Right lobe of liver (tissue), 6 donors: ENCODE results near the gene DELE1. TPM values are rescaled to one million over a fixed set of nuclear protein-coding genes. Genes with fewer than 3 reads are reported as not detected.

ENCODE experiments used
- ATAC-seq, 4 donors: fragments of 200-7000 bp; cut with Tn5 transposase; one replicate each; pipeline ENCODE4 v1.9.1; 2020; ENCODE audit warnings: mild to moderate bottlenecking in 4 of 4, moderate library complexity in 4 of 4
- DNase-seq, 3 donors: peaks; one replicate each; pipeline ENCODE4 v3.0.0-alpha.2; 2020
- H3K27ac ChIP-seq, 3 donors: fragments of 200-600 bp; one replicate each; pipeline ENCODE4 v1.8.0; 2022
- H3K27me3 ChIP-seq, 2 donors: fragments of 200-600 bp; one replicate each; pipeline ENCODE4 v1.8.0; 2022
- H3K36me3 ChIP-seq, 4 donors: fragments of 200-600 bp; sonication (generic) in 1 of 4; one replicate each; pipeline versions ENCODE4 v1.5.1 to v1.8.0; 2017 to 2022; ENCODE audit warnings: control low read depth in 1 of 4
- H3K4me1 ChIP-seq, 4 donors: fragments of 200-600 bp; sonication (generic) in 1 of 4; one replicate each; pipeline versions ENCODE4 v1.5.1 to v1.8.0; 2017 to 2022; ENCODE audit warnings: control low read depth in 1 of 4
- H3K4me3 ChIP-seq, 3 donors: fragments of 200-600 bp; one replicate each; pipeline ENCODE4 v1.8.0; 2022
- H3K9me3 ChIP-seq, 4 donors: fragments of 200-600 bp; sonication (generic) in 1 of 4; one replicate each; pipeline versions ENCODE4 v1.5.1 to v1.8.0; 2017 to 2022; ENCODE audit warnings: control low read depth in 1 of 4
- POLR2A ChIP-seq: fragments of 450-650 bp; IDR thresholded peaks from one replicate; pipeline ENCODE4 v1.6.1; 2017; ENCODE audit warnings: antibody characterized with exemption, mild to moderate bottlenecking
- WGBS: methylation state at CpG from one replicate; pipeline ENCODE4 v1.1.6; 2018; ENCODE audit warnings: low coverage, low lambda C conversion rate; ENCODE audit not compliant: insufficient coverage; ENCODE audit errors: missing lambda C conversion rate; 5-methylcytosine and 5-hydroxymethylcytosine counted together
- intact Hi-C, 2 donors: fragments of 100-400 bp; cut with DNase I; formaldehyde crosslinking; loops; one replicate each; pipeline versions ENCODE4 v1.11.2 to v1.14.1; 2022
- total RNA-seq, 6 experiments: library from RNA; depleted of rRNA in 2 of 6; stranded (reverse); fragments of >200 nt in 2 of 6; fragmentation: NEBNext Ultra II Directional in 3 of 6; extraction: Animal tissue kit (Norgen Biotek cat#: 25700) in 3 of 6; gene quantifications; one replicate each; pipeline versions ENCODE4 v1.1.0 to v1.2.4, GENCODE V29; 2016 to 2023
- TF ChIP-seq, protein P1 (sequence below), 4 donors: fragments of 200-600 bp in 3 of 4; fragments of 450-650 bp in 1 of 4; IDR thresholded peaks; one replicate each; pipeline versions ENCODE4 v1.5.1 to v1.8.0; 2016 to 2022; ENCODE audit warnings: antibody characterized with exemption in 4 of 4, mild to moderate bottlenecking in 2 of 4
- donor health status: DM: no; HTN: yes; CAD: no.
- donor health status: DM: no; HTN: no; CAD: no.
- donor health status: DM: no; HTN: no; CAD: no.
- donor health status: DM: no; HTN: yes; CAD: no.
- donor health status: DM: no; HTN: yes; CAD: no.

DELE1 gene
- total RNA-seq, 6 experiments from 2014 or later, result 39.4 to 57.9 (median 43.8) TPM

DNA sequence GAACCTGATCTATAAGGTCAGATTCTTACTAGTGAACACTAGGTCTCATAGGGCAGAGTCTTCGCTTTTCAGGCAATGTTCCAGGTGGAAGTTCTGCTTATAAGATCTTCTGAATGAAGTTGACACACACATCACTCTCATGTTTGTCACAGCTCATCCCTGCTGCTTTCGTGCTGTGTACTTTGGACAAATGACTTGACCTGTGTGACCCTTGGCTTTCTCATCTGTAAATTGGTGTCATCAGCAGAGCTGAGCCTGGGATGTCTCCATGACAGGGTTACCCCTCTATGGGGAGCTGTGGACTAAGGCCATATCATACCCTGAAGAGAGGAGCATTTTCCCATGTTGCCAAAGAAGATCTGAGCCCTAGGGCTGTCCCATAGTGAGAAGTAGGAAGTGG is 2.8 kb downstream of the DELE1 start:
- DNase-seq, result no peak
- Histone ChIP-seq H3K9me3 (no peaks in the 10 kb centered on the region), H3K27ac (no peak overlapping the region)

DNA sequence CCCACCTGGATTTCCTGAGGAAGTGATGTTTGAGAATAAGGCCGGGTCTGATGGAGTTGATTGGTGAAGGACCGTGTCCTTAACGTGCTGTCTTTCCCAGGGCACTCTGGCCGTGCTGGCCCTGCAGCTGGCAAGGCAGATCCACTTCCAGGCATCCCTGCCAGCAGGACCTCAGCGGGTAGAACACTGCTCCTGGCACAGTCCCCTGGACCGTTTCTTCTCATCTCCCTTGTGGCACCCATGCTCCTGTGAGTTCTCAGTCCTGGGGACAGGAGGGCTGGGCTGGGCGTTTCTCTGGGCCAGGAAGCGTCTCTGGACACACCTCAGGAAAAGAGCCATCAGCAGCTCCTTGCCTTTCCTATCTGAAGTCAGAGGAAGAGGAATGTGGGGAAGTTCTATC is 4.4 kb downstream of the DELE1 start:
- no peak for DNase-seq
- TF ChIP-seq, protein P1, sequence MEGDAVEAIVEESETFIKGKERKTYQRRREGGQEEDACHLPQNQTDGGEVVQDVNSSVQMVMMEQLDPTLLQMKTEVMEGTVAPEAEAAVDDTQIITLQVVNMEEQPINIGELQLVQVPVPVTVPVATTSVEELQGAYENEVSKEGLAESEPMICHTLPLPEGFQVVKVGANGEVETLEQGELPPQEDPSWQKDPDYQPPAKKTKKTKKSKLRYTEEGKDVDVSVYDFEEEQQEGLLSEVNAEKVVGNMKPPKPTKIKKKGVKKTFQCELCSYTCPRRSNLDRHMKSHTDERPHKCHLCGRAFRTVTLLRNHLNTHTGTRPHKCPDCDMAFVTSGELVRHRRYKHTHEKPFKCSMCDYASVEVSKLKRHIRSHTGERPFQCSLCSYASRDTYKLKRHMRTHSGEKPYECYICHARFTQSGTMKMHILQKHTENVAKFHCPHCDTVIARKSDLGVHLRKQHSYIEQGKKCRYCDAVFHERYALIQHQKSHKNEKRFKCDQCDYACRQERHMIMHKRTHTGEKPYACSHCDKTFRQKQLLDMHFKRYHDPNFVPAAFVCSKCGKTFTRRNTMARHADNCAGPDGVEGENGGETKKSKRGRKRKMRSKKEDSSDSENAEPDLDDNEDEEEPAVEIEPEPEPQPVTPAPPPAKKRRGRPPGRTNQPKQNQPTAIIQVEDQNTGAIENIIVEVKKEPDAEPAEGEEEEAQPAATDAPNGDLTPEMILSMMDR (IDR thresholded peaks at IDR 0.05), result no peak
- no peak for TF ChIP-seq POLR2A
- Histone ChIP-seq H3K27ac (no peak overlapping the region), H3K27me3 (no peaks in the 10 kb centered on the region), H3K9me3 (no peaks in the 10 kb centered on the region), H3K36me3 (peaks cover 8 to 73% (median 34%) of the 10 kb centered on the region in 4 donors), H3K4me3 (no peak overlapping the region), H3K4me1 (peaks cover 0 to 17% (median 7%) of the 10 kb centered on the region in 4 donors)
- intact Hi-C loops, result no loop called here
- 77% methylated on average over 4 of the region's 8 CpGs for WGBS
- ATAC-seq, result no peak

More for the DNA sequence above, 2.8 kb downstream of the DELE1 start:
- Histone ChIP-seq H3K36me3 (peaks cover 8 to 60% (median 29%) of the 10 kb centered on the region in 4 donors), H3K4me3 (no peak overlapping the region), H3K4me1 (peaks cover 0 to 22% (median 7%) of the 10 kb centered on the region in 4 donors), H3K27me3 (no peaks in the 10 kb centered on the region)
- WGBS, result 5% methylated on average over 2 of the region's 2 CpGs
- intact Hi-C loops, result no loop called here
- TF ChIP-seq POLR2A, result no peak
- TF ChIP-seq, protein P1 (IDR thresholded peaks at IDR 0.05), result no peak
- peak in 2 of 4 donors; percentile 19 to 34 for ATAC-seq

DNA sequence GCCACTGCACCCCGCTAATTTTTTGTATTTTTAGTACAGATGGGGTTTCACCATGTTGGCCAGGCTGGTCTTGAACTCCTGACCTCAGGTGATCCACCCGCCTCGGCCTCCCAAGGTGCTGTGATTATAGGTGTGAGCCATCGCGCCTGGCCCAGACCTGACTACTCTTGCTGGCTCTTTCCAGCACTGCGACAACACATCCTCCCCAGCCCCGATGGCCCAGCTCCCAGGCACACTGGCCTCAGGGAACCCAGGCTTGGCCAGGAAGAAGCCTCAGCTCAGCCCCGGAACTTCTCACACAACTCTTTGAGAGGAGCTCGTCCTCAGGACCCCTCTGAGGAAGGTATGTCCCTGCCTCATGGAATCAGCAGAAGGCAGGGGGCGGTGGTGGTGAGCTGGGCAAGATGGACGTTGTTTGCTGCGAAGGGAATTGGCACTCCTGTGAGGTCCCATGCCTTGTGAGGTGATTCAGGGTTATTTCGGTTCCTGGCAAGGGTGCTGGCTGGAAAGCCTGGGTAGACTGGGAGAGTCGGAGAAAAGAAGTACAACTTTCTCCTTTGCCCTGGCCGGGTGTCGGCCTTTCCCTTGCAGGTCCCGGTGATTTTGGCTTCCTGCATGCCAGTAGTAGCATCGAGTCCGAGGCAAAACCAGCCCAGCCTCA is 5.9 kb downstream of the DELE1 start:
- DNase-seq (no peak), ATAC-seq (no peak)
- Histone ChIP-seq H3K36me3 (peaks cover 8 to 86% (median 37%) of the 10 kb centered on the region in 4 donors), H3K27me3 (no peaks in the 10 kb centered on the region), H3K4me1 (peaks cover 0 to 11% (median 5%) of the 10 kb centered on the region in 4 donors), H3K9me3 (no peaks in the 10 kb centered on the region), H3K27ac (no peak overlapping the region), H3K4me3 (no peak overlapping the region)
- intact Hi-C loops, result no loop called here
- 86% methylated on average over 9 of the region's 19 CpGs for WGBS
- TF ChIP-seq, protein P1 (IDR thresholded peaks at IDR 0.05), result no peak

DNA sequence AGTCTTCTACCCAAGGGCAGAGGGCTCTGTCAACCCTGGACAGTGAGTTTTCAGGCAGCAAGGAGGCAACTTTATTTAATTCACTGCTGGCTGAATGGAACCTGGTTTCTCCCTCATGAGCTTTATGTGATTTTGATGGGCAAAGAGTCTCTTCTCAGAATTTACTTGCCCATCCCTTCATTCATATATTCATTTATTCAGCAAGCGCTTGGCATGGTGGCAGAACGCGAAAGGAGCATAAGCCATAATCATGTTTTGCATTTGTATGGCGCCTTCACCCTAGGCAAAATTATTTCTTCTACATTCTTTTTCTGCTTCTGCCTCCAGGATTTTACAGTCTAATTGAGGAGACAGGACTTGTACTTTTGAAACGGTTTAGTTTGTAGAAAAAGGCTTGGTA is 8.0 kb downstream of the DELE1 start:
- Histone ChIP-seq H3K27me3 (no peaks in the 10 kb centered on the region), H3K4me3 (no peak overlapping the region), H3K9me3 (no peaks in the 10 kb centered on the region), H3K36me3 (peaks cover 8 to 93% (median 42%) of the 10 kb centered on the region in 4 donors), H3K4me1 (peaks cover 0 to 1% (median under 1%) of the 10 kb centered on the region in 4 donors), H3K27ac (no peak overlapping the region)
- no peak for DNase-seq
- intact Hi-C loops, result no loop called here
- ATAC-seq, result no peak
- 94% methylated on average over 5 of the region's 5 CpGs for whole genome bisulfite sequencing
- no peak for TF ChIP-seq POLR2A
- TF ChIP-seq, protein P1 (IDR thresholded peaks at IDR 0.05), result no peak
